ENCODE data around the gene MPG.

MPG gene

GRCh38 chr16:114327-114726 lies 36.3 kb downstream of the MPG start:
- H3K79me2 ChIP-seq (ENCODE audit: control insufficient read depth, insufficient read depth, low read length, poor library complexity), result no peaks in the 10 kb centered on the region
- H3K14ac ChIP-seq (ENCODE audit: low read length), result no peak overlapping the region
- H4K12ac ChIP-seq (ENCODE audit: low read depth, low read length), result no peak overlapping the region
- H2BK120ac ChIP-seq (ENCODE audit: insufficient read depth, low read length, poor library complexity), result no peak overlapping the region
- no peak overlapping the region for H2AFZ ChIP-seq (ENCODE audit: insufficient read depth, low read length, poor library complexity)
- H3K4me2 ChIP-seq (ENCODE audit: low read length), result no peak overlapping the region
- DNase-seq, result no peak
- H3K27ac ChIP-seq (ENCODE audit: low read depth, low read length), result no peak overlapping the region
- peaks cover 7 to 10% of the 10 kb centered on the region in 2 experiments for H3K4me1 ChIP-seq (ENCODE audit: control insufficient read depth in 1 of 2, insufficient read depth in 2 of 2, low read length in 2 of 2)
- no peak overlapping the region for H3K4me3 ChIP-seq (ENCODE audit: low read depth, low read length)
- no peak overlapping the region for H3K23ac ChIP-seq (ENCODE audit: low read length)
- no peaks in the 10 kb centered on the region for H3K27me3 ChIP-seq (ENCODE audit: insufficient read depth, low read length)
- no peak overlapping the region for H3K18ac ChIP-seq (ENCODE audit: low read length)
- WGBS (ENCODE audit: extremely low coverage, insufficient coverage, insufficient read length), result no CpG with 5 or more reads among the region's 2 CpGs
- no peak overlapping the region for H2BK5ac ChIP-seq (ENCODE audit: low read depth, low read length, poor library complexity)
- no peak overlapping the region for H3K4ac ChIP-seq (ENCODE audit: low read depth, low read length)
- H2AK5ac ChIP-seq (ENCODE audit: low read length), result no peak overlapping the region
- H4K91ac ChIP-seq (ENCODE audit: low read depth, low read length), result no peak overlapping the region
- no peaks in the 10 kb centered on the region for H3K79me1 ChIP-seq (ENCODE audit: low read length)
- H3K9me3 ChIP-seq (ENCODE audit: insufficient read depth, low read depth, low read length), result no peaks in the 10 kb centered on the region
- no peak overlapping the region for H2BK12ac ChIP-seq (ENCODE audit: low read length)
- no peak overlapping the region for H3K9ac ChIP-seq (ENCODE audit: low read length)
- no peak overlapping the region for H4K8ac ChIP-seq (ENCODE audit: low read depth, low read length)
- H3K36me3 ChIP-seq (ENCODE audit: control insufficient read depth in 1 of 2, insufficient read depth in 2 of 2, low read length in 2 of 2), result peaks cover 15 to 16% of the 10 kb centered on the region in 2 experiments

GRCh38 chr16:116015-116414 lies 38.0 kb downstream of the MPG start:
- H2BK120ac ChIP-seq (ENCODE audit: insufficient read depth, low read length, poor library complexity), result no peak overlapping the region
- no peak overlapping the region for H2AK5ac ChIP-seq (ENCODE audit: low read length)
- no peaks in the 10 kb centered on the region for H3K9me3 ChIP-seq (ENCODE audit: insufficient read depth, low read depth, low read length)
- H3K79me1 ChIP-seq (ENCODE audit: low read length), result no peaks in the 10 kb centered on the region
- H2BK12ac ChIP-seq (ENCODE audit: low read length), result no peak overlapping the region
- DNase-seq, result no peak
- no peak overlapping the region for H2AFZ ChIP-seq (ENCODE audit: insufficient read depth, low read length, poor library complexity)
- H3K36me3 ChIP-seq (ENCODE audit: control insufficient read depth in 1 of 2, insufficient read depth in 2 of 2, low read length in 2 of 2), result peaks cover 10% of the 10 kb centered on the region in 2 experiments
- peaks cover 7 to 10% of the 10 kb centered on the region in 2 experiments for H3K4me1 ChIP-seq (ENCODE audit: control insufficient read depth in 1 of 2, insufficient read depth in 2 of 2, low read length in 2 of 2)
- no peak overlapping the region for H3K9ac ChIP-seq (ENCODE audit: low read length)
- no peak overlapping the region for H3K14ac ChIP-seq (ENCODE audit: low read length)
- H4K91ac ChIP-seq (ENCODE audit: low read depth, low read length), result no peak overlapping the region
- H3K27ac ChIP-seq (ENCODE audit: low read depth, low read length), result no peak overlapping the region
- no peak overlapping the region for H3K4ac ChIP-seq (ENCODE audit: low read depth, low read length)
- H3K23ac ChIP-seq (ENCODE audit: low read length), result no peak overlapping the region
- no CpG with 5 or more reads among the region's 7 CpGs for WGBS (ENCODE audit: extremely low coverage, insufficient coverage, insufficient read length)
- no peaks in the 10 kb centered on the region for H3K27me3 ChIP-seq (ENCODE audit: insufficient read depth, low read length)
- H2BK5ac ChIP-seq (ENCODE audit: low read depth, low read length, poor library complexity), result no peak overlapping the region
- no peak overlapping the region for H4K12ac ChIP-seq (ENCODE audit: low read depth, low read length)
- H3K79me2 ChIP-seq (ENCODE audit: control insufficient read depth, insufficient read depth, low read length, poor library complexity), result no peaks in the 10 kb centered on the region
- H3K18ac ChIP-seq (ENCODE audit: low read length), result no peak overlapping the region
- no peak overlapping the region for H4K8ac ChIP-seq (ENCODE audit: low read depth, low read length)
- no peak overlapping the region for H3K4me2 ChIP-seq (ENCODE audit: low read length)
- H3K4me3 ChIP-seq (ENCODE audit: low read depth, low read length), result no peak overlapping the region

GRCh38 chr16:117379-118365 lies 39.6 kb downstream of the MPG start:
- Histone ChIP-seq H3K27ac (ENCODE audit: low read depth, low read length) (no peak overlapping the region), H3K23ac (ENCODE audit: low read length) (no peak overlapping the region), H4K91ac (ENCODE audit: low read depth, low read length) (no peak overlapping the region), H3K79me1 (ENCODE audit: low read length) (no peaks in the 10 kb centered on the region), H3K18ac (ENCODE audit: low read length) (no peak overlapping the region), H3K14ac (ENCODE audit: low read length) (no peak overlapping the region), H2AK5ac (ENCODE audit: low read length) (no peak overlapping the region), H3K9ac (ENCODE audit: low read length) (no peak overlapping the region), H3K4me3 (ENCODE audit: low read depth, low read length) (no peak overlapping the region), H3K79me2 (ENCODE audit: control insufficient read depth, insufficient read depth, low read length, poor library complexity) (no peaks in the 10 kb centered on the region), H2BK120ac (ENCODE audit: insufficient read depth, low read length, poor library complexity) (no peak overlapping the region), H3K9me3 (ENCODE audit: insufficient read depth, low read depth, low read length) (no peaks in the 10 kb centered on the region), H2AFZ (ENCODE audit: insufficient read depth, low read length, poor library complexity) (no peak overlapping the region), H4K12ac (ENCODE audit: low read depth, low read length) (no peak overlapping the region), H2BK12ac (ENCODE audit: low read length) (no peak overlapping the region), H3K27me3 (ENCODE audit: insufficient read depth, low read length) (no peaks in the 10 kb centered on the region), H3K36me3 (ENCODE audit: control insufficient read depth in 1 of 2, insufficient read depth in 2 of 2, low read length in 2 of 2) (peaks cover 0 to 2% of the 10 kb centered on the region in 2 experiments), H4K8ac (ENCODE audit: low read depth, low read length) (no peak overlapping the region), H3K4me2 (ENCODE audit: low read length) (no peak overlapping the region), H2BK5ac (ENCODE audit: low read depth, low read length, poor library complexity) (no peak overlapping the region), H3K4ac (ENCODE audit: low read depth, low read length) (no peak overlapping the region), H3K4me1 (ENCODE audit: control insufficient read depth in 1 of 2, insufficient read depth in 2 of 2, low read length in 2 of 2) (peaks cover 7 to 10% of the 10 kb centered on the region in 2 experiments)
- peak; percentile 33 to 72 for DNase-seq
- no CpG with 5 or more reads among the region's 19 CpGs for WGBS (ENCODE audit: extremely low coverage, insufficient coverage, insufficient read length)

GRCh38 chr16:118857-119256 lies 40.8 kb downstream of the MPG start:
- peaks cover 0 to 4% of the 10 kb centered on the region in 2 experiments for H3K36me3 ChIP-seq (ENCODE audit: control insufficient read depth in 1 of 2, insufficient read depth in 2 of 2, low read length in 2 of 2)
- H3K4me3 ChIP-seq (ENCODE audit: low read depth, low read length), result no peak overlapping the region
- no peak overlapping the region for H3K4ac ChIP-seq (ENCODE audit: low read depth, low read length)
- no peak overlapping the region for H2AFZ ChIP-seq (ENCODE audit: insufficient read depth, low read length, poor library complexity)
- H3K4me2 ChIP-seq (ENCODE audit: low read length), result no peak overlapping the region
- no peak overlapping the region for H3K9ac ChIP-seq (ENCODE audit: low read length)
- no peak overlapping the region for H2BK120ac ChIP-seq (ENCODE audit: insufficient read depth, low read length, poor library complexity)
- no peaks in the 10 kb centered on the region for H3K9me3 ChIP-seq (ENCODE audit: insufficient read depth, low read depth, low read length)
- no peak for DNase-seq
- no peak overlapping the region for H2BK5ac ChIP-seq (ENCODE audit: low read depth, low read length, poor library complexity)
- H4K12ac ChIP-seq (ENCODE audit: low read depth, low read length), result no peak overlapping the region
- no peaks in the 10 kb centered on the region for H3K27me3 ChIP-seq (ENCODE audit: insufficient read depth, low read length)
- H2AK5ac ChIP-seq (ENCODE audit: low read length), result no peak overlapping the region
- no peaks in the 10 kb centered on the region for H3K79me1 ChIP-seq (ENCODE audit: low read length)
- H3K14ac ChIP-seq (ENCODE audit: low read length), result no peak overlapping the region
- H2BK12ac ChIP-seq (ENCODE audit: low read length), result no peak overlapping the region
- no peak overlapping the region for H4K8ac ChIP-seq (ENCODE audit: low read depth, low read length)
- no CpG with 5 or more reads among the region's 2 CpGs for WGBS (ENCODE audit: extremely low coverage, insufficient coverage, insufficient read length)
- H3K18ac ChIP-seq (ENCODE audit: low read length), result no peak overlapping the region
- no peak overlapping the region for H3K23ac ChIP-seq (ENCODE audit: low read length)
- no peak overlapping the region for H3K27ac ChIP-seq (ENCODE audit: low read depth, low read length)
- no peaks in the 10 kb centered on the region for H3K79me2 ChIP-seq (ENCODE audit: control insufficient read depth, insufficient read depth, low read length, poor library complexity)
- H3K4me1 ChIP-seq (ENCODE audit: control insufficient read depth in 1 of 2, insufficient read depth in 2 of 2, low read length in 2 of 2), result no peaks in the 10 kb centered on the region
- no peak overlapping the region for H4K91ac ChIP-seq (ENCODE audit: low read depth, low read length)
